Neural cell (in vitro differentiated cells): ENCODE data around the gene PDE8B. TPM values are rescaled to one million over a fixed set of nuclear protein-coding genes. Genes with fewer than 3 reads are reported as not detected.

Source experiments
- H2AFZ ChIP-seq: fragments of 200-600, 300-800 bp; sonication (generic), shearing (Covaris generic); 2 replicates; pipeline ENCODE4 v1.6.0; 2014; ENCODE audit warnings: low read depth, mild to moderate bottlenecking, antibody characterized with exemption, low read length, moderate library complexity
- H3F3A ChIP-seq: fragments of 200-600 bp; shearing (Covaris generic); 2 replicates; pipeline ENCODE4 v1.6.1; 2016; ENCODE audit warnings: mild to moderate bottlenecking, moderate library complexity, mixed read lengths, antibody characterized with exemption, low read length; ENCODE audit not compliant: insufficient read depth, poor library complexity, severe bottlenecking
- H3K27ac ChIP-seq: fragments of 200-600, 300-800 bp; sonication (generic), shearing (Covaris generic); 2 replicates; pipeline ENCODE4 v1.5.1; 2014; ENCODE audit warnings: mild to moderate bottlenecking, low read length, moderate library complexity
- H3K27me3 ChIP-seq: fragments of 300-800, 200-600 bp; sonication (generic), shearing (Covaris generic); 2 replicates; pipeline ENCODE4 v1.6.0; 2014; ENCODE audit warnings: mild to moderate bottlenecking, low read depth, low read length, moderate library complexity; ENCODE audit not compliant: insufficient read depth
- H3K36me3 ChIP-seq: fragments of 300-800, 200-600 bp; sonication (generic), shearing (Covaris generic); 2 replicates; pipeline ENCODE4 v1.5.1; 2014; ENCODE audit warnings: mild to moderate bottlenecking, antibody characterized with exemption, low read length, moderate library complexity; ENCODE audit not compliant: insufficient read depth
- H3K4me2 ChIP-seq: fragments of 300-800, 200-600 bp; sonication (generic), shearing (Covaris generic); 2 replicates; pipeline ENCODE4 v1.6.0; 2014; ENCODE audit warnings: mild to moderate bottlenecking, low read length
- H3K4me3 ChIP-seq: fragments of 300-800, 200-600 bp; sonication (generic), shearing (Covaris generic); 2 replicates; pipeline ENCODE4 v1.5.1; 2014; ENCODE audit warnings: mild to moderate bottlenecking, low read length, moderate library complexity
- H3K79me2 ChIP-seq: fragments of 200-600 bp; shearing (Covaris generic); replicated peaks from 2 replicates; pipeline ENCODE4 v1.6.0; 2014; ENCODE audit warnings: mild to moderate bottlenecking, low read length, moderate library complexity; ENCODE audit not compliant: insufficient read depth
- H3K9ac ChIP-seq: fragments of 300-800, 200-600 bp; sonication (generic), shearing (Covaris generic); 2 replicates; pipeline ENCODE4 v1.6.1; 2016; ENCODE audit warnings: mild to moderate bottlenecking, low read length, mixed read lengths
- H3K9me2 ChIP-seq: fragments of 200-600 bp; shearing (Covaris generic); 2 replicates; pipeline ENCODE4 v1.6.1; 2016; ENCODE audit warnings: mild to moderate bottlenecking, low read length, mixed read lengths; ENCODE audit not compliant: insufficient read depth
- H3K9me3 ChIP-seq: fragments of 200-600, 300-800 bp; sonication (generic), shearing (Covaris generic); 2 replicates; pipeline ENCODE4 v1.6.1; 2016; ENCODE audit warnings: mild to moderate bottlenecking, mixed run types, low read length, moderate library complexity, mixed read lengths
- H4K20me1 ChIP-seq: fragments of 200-600 bp; shearing (Covaris generic); 2 replicates; pipeline ENCODE4 v1.6.1; 2016; ENCODE audit warnings: mild to moderate bottlenecking, mixed run types; ENCODE audit not compliant: insufficient read depth
- EP300 ChIP-seq: fragments of 450-650 bp; conservative IDR thresholded peaks from 2 replicates; pipeline ENCODE4 v1.6.1; 2014; ENCODE audit warnings: antibody characterized with exemption, mild to moderate bottlenecking, moderate library complexity; ENCODE audit not compliant: poor library complexity, severe bottlenecking
- EZH2 ChIP-seq: fragments of 200-600, 300-800 bp; shearing (Covaris generic), sonication (generic); IDR thresholded peaks from 2 replicates; pipeline ENCODE4 v1.6.1; 2014; ENCODE audit warnings: antibody characterized with exemption, low read length, borderline replicate concordance, mild to moderate bottlenecking; ENCODE audit not compliant: insufficient read depth, poor library complexity, severe bottlenecking
- MXI1 ChIP-seq: fragments of 450-650 bp; conservative IDR thresholded peaks from 2 replicates; pipeline ENCODE4 v1.6.1; 2014; ENCODE audit warnings: antibody characterized with exemption, mild to moderate bottlenecking; ENCODE audit not compliant: poor library complexity, severe bottlenecking
- POLR2AphosphoS5 ChIP-seq: IDR thresholded peaks from 2 replicates; pipeline ENCODE4 v1.6.1; 2012
- RAD21 ChIP-seq: fragments of 450-650 bp; conservative IDR thresholded peaks from 2 replicates; pipeline ENCODE4 v1.6.1; 2014; ENCODE audit warnings: antibody characterized with exemption, mild to moderate bottlenecking, moderate library complexity
- REST ChIP-seq: IDR thresholded peaks from 2 replicates; pipeline ENCODE4 v1.6.1; 2012; ENCODE audit warnings: borderline replicate concordance
- SMC3 ChIP-seq: fragments of 450-650 bp; conservative IDR thresholded peaks from 2 replicates; pipeline ENCODE4 v1.6.1; 2014; ENCODE audit warnings: antibody characterized with exemption, mild to moderate bottlenecking, moderate library complexity; ENCODE audit not compliant: poor library complexity
- TAF1 ChIP-seq: IDR thresholded peaks from 2 replicates; pipeline ENCODE4 v1.6.1; 2012; ENCODE audit warnings: low read depth
- polyA plus RNA-seq: library from polyadenylated mRNA; depleted of rRNA; stranded (reverse); fragments of >200 nt; gene quantifications from 2 replicates; pipeline ENCODE4 v1.2.3, GENCODE V29; 2014
- TF ChIP-seq, protein P1 (sequence below): fragments of 450-650 bp; IDR thresholded peaks from 2 replicates; pipeline ENCODE4 v1.5.1; 2014; ENCODE audit warnings: antibody characterized with exemption, mild to moderate bottlenecking, moderate library complexity; ENCODE audit not compliant: poor library complexity, severe bottlenecking

PDE8B gene
- polyA plus RNA-seq, 1 donor from 2014 or later: 0.22 TPM

DNA sequence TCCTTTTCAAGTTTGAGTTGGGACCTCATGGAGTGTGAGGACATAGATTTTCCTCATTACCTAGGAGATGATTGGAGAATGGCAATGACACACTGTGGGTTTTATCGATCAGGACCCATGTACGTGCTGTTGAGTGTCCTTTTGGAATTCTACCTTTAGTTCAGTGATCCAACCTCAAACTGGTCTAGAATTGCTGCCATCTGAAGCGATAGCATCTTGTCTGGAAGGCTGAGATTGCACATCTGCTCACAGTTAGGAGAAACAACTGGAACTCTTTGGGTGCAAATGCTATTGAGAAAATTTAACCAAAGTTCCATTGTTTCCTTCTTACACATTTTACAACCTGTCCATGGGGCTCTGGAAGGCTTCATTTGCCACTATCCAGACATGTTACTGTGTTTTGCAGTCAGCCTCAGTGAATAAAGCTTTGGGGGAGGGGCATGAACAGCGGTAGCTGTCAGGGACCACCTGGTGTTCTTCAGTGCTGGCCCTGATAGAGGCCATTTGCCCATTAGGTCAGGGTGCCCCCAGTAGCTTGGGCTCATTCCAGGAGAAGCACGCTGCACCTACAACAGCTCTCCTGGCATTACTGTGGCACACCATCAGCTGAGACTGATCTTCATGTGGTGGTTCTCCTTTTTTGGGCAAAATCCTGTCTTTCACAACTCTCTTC lies 123.1 kb downstream of the PDE8B start:
- Histone ChIP-seq H3K79me2 (no peaks in the 10 kb centered on the region), H3K27me3 (no peaks in the 10 kb centered on the region), H3K27ac (no peak overlapping the region), H3F3A (no peaks in the 10 kb centered on the region), H2AFZ (no peak overlapping the region), H3K4me2 (no peak overlapping the region), H4K20me1 (no peaks in the 10 kb centered on the region), H3K9me3 (no peaks in the 10 kb centered on the region), H3K9me2 (no peaks in the 10 kb centered on the region), H3K36me3 (no peaks in the 10 kb centered on the region), H3K4me3 (no peak overlapping the region), H3K9ac (no peak overlapping the region)
- no peak for TF ChIP-seq REST

- Histone ChIP-seq H3K9me2 (no peaks in the 10 kb centered on the region), H2AFZ (no peak overlapping the region), H3K9ac (no peak overlapping the region), H3K79me2 (no peaks in the 10 kb centered on the region), H3K36me3 (no peaks in the 10 kb centered on the region), H3K4me2 (no peak overlapping the region), H3K27ac (no peak overlapping the region), H3K9me3 (no peaks in the 10 kb centered on the region), H3K4me3 (no peak overlapping the region), H4K20me1 (no peaks in the 10 kb centered on the region), H3K27me3 (no peaks in the 10 kb centered on the region), H3F3A (no peaks in the 10 kb centered on the region)
- no peak for TF ChIP-seq TAF1
- TF ChIP-seq REST: no peak
- TF ChIP-seq EZH2: no peak
- TF ChIP-seq, protein P1, sequence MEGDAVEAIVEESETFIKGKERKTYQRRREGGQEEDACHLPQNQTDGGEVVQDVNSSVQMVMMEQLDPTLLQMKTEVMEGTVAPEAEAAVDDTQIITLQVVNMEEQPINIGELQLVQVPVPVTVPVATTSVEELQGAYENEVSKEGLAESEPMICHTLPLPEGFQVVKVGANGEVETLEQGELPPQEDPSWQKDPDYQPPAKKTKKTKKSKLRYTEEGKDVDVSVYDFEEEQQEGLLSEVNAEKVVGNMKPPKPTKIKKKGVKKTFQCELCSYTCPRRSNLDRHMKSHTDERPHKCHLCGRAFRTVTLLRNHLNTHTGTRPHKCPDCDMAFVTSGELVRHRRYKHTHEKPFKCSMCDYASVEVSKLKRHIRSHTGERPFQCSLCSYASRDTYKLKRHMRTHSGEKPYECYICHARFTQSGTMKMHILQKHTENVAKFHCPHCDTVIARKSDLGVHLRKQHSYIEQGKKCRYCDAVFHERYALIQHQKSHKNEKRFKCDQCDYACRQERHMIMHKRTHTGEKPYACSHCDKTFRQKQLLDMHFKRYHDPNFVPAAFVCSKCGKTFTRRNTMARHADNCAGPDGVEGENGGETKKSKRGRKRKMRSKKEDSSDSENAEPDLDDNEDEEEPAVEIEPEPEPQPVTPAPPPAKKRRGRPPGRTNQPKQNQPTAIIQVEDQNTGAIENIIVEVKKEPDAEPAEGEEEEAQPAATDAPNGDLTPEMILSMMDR: no peak
- TF ChIP-seq SMC3: no peak
- TF ChIP-seq EP300: no peak
- TF ChIP-seq MXI1: no peak
- no peak for TF ChIP-seq RAD21
- no peak for TF ChIP-seq POLR2AphosphoS5
These were observed 126.8 kb downstream of the PDE8B start for GRCh38 chr5:77337246-77337645.
